ENCODE data around the gene RANBP9. TPM values are rescaled to one million over a fixed set of nuclear protein-coding genes. Genes with fewer than 3 reads are reported as not detected.

The RANBP9 gene
- total RNA-seq, 1 experiment from 2014 or later, result 57.4 TPM

- no peaks in the 10 kb centered on the region for H3K36me3 ChIP-seq (ENCODE audit: insufficient read depth, low read length, poor library complexity, severe bottlenecking)
- DNase-seq (ENCODE audit: low spot score), result no peak
- intact Hi-C loops (cut with micrococcal nuclease; ENCODE audit: unreplicated experiment), result no loop called here
- no peak overlapping the region for H3K4me3 ChIP-seq (ENCODE audit: low read depth, low read length, poor library complexity, severe bottlenecking)
- ChIA-PET POLR2A (ENCODE audit: low non-redundant PET) (no interaction called here), CTCF (no interaction called here)
- TF ChIP-seq EZH2 (IDR thresholded peaks at IDR 0.05; ENCODE audit: borderline replicate concordance, low read depth, low read length, poor library complexity, severe bottlenecking) (no peak), CTCF (conservative IDR thresholded peaks at IDR 0.05; ENCODE audit: low read depth, low read length) (no peak)
- H3K27ac ChIP-seq (ENCODE audit: low read depth, low read length, poor library complexity, severe bottlenecking), result no peak overlapping the region
- no peaks in the 10 kb centered on the region for H3K27me3 ChIP-seq (replicated peaks; ENCODE audit: insufficient read depth, low read depth, low read length, poor library complexity)
- BruUV-seq (replicated peaks), result no TSS peak
- peaks cover 18% of the 10 kb centered on the region for H3K4me1 ChIP-seq (ENCODE audit: insufficient read depth, low read length, poor library complexity, severe bottlenecking)
- no peaks in the 10 kb centered on the region for H3K9me3 ChIP-seq (ENCODE audit: low read depth, low read length, poor library complexity, severe bottlenecking)
These were observed 12.9 kb downstream of the RANBP9 start for GRCh38 chr6:13698715-13699114.

- no peak overlapping the region for H3K4me3 ChIP-seq (ENCODE audit: low read depth, low read length, poor library complexity, severe bottlenecking)
- no peak overlapping the region for H3K27ac ChIP-seq (ENCODE audit: low read depth, low read length, poor library complexity, severe bottlenecking)
- no peaks in the 10 kb centered on the region for H3K36me3 ChIP-seq (ENCODE audit: insufficient read depth, low read length, poor library complexity, severe bottlenecking)
- peaks cover 18% of the 10 kb centered on the region for H3K4me1 ChIP-seq (ENCODE audit: insufficient read depth, low read length, poor library complexity, severe bottlenecking)
- DNase-seq (ENCODE audit: low spot score), result no peak
- H3K27me3 ChIP-seq (replicated peaks; ENCODE audit: insufficient read depth, low read depth, low read length, poor library complexity), result no peaks in the 10 kb centered on the region
- ChIA-PET POLR2A (ENCODE audit: low non-redundant PET) (no interaction called here), CTCF (no interaction called here)
- no peaks in the 10 kb centered on the region for H3K9me3 ChIP-seq (ENCODE audit: low read depth, low read length, poor library complexity, severe bottlenecking)
- BruUV-seq (replicated peaks), result no TSS peak
- no peak for TF ChIP-seq CTCF (conservative IDR thresholded peaks at IDR 0.05; ENCODE audit: low read depth, low read length)
- no peak for TF ChIP-seq EZH2 (IDR thresholded peaks at IDR 0.05; ENCODE audit: borderline replicate concordance, low read depth, low read length, poor library complexity, severe bottlenecking)
- intact Hi-C loops (cut with micrococcal nuclease; ENCODE audit: unreplicated experiment), result no loop called here
These were observed 13.8 kb downstream of the RANBP9 start for GRCh38 chr6:13697857-13698256.

- no peak for DNase-seq (ENCODE audit: low spot score)
- TF ChIP-seq EZH2 (IDR thresholded peaks at IDR 0.05; ENCODE audit: borderline replicate concordance, low read depth, low read length, poor library complexity, severe bottlenecking) (no peak), CTCF (conservative IDR thresholded peaks at IDR 0.05; ENCODE audit: low read depth, low read length) (no peak)
- no peaks in the 10 kb centered on the region for H3K9me3 ChIP-seq (ENCODE audit: low read depth, low read length, poor library complexity, severe bottlenecking)
- H3K4me1 ChIP-seq (ENCODE audit: insufficient read depth, low read length, poor library complexity, severe bottlenecking), result peaks cover 18% of the 10 kb centered on the region
- H3K27ac ChIP-seq (ENCODE audit: low read depth, low read length, poor library complexity, severe bottlenecking), result no peak overlapping the region
- H3K4me3 ChIP-seq (ENCODE audit: low read depth, low read length, poor library complexity, severe bottlenecking), result no peak overlapping the region
- no peaks in the 10 kb centered on the region for H3K27me3 ChIP-seq (replicated peaks; ENCODE audit: insufficient read depth, low read depth, low read length, poor library complexity)
- TSS peak; percentile 4 for BruUV-seq (replicated peaks)
- intact Hi-C loops (cut with micrococcal nuclease; ENCODE audit: unreplicated experiment), result no loop called here
- ChIA-PET POLR2A (ENCODE audit: low non-redundant PET) (no interaction called here), CTCF (no interaction called here)
- no peaks in the 10 kb centered on the region for H3K36me3 ChIP-seq (ENCODE audit: insufficient read depth, low read length, poor library complexity, severe bottlenecking)
These were observed 15.4 kb downstream of the RANBP9 start for GRCh38 chr6:13696226-13696625.
